Suprapubic skin (tissue), 4 donors: Measurements from ENCODE around the gene CLDN11. TPM values are rescaled to one million over a fixed set of nuclear protein-coding genes. Genes with fewer than 3 reads are reported as not detected.
A peak's percentile ranks its signal among the peaks of the same experiment; 100 is the strongest.

Source experiments
- DNase-seq, 2 donors: peaks; one replicate each; pipeline ENCODE4 v3.0.0-alpha.2; 2019; ENCODE audit warnings: low spot score in 2 of 2
- H3K27ac ChIP-seq: fragments of 200-600 bp; sonication (generic); one replicate; pipeline ENCODE4 v1.5.1; 2019
- H3K27me3 ChIP-seq: fragments of 200-600 bp; sonication (generic); one replicate; pipeline ENCODE4 v1.5.1; 2019
- H3K36me3 ChIP-seq: fragments of 200-600 bp; sonication (generic); one replicate; pipeline ENCODE4 v1.5.1; 2019
- H3K4me1 ChIP-seq: fragments of 200-600 bp; sonication (generic); one replicate; pipeline ENCODE4 v1.5.1; 2019
- H3K4me3 ChIP-seq: fragments of 200-600 bp; sonication (generic); one replicate; pipeline ENCODE4 v1.5.1; 2019; ENCODE audit warnings: mild to moderate bottlenecking
- H3K9me3 ChIP-seq: fragments of 200-600 bp; sonication (generic); one replicate; pipeline ENCODE4 v1.5.1; 2019
- CTCF ChIP-seq, 2 donors: fragments of 200-600 bp in 1 of 2; fragments of 450-650 bp in 1 of 2; sonication (generic) in 1 of 2; IDR thresholded peaks; one replicate each; pipeline ENCODE4 v1.5.1; 2016 to 2019; ENCODE audit warnings: antibody characterized with exemption in 2 of 2, mild to moderate bottlenecking in 1 of 2, moderate library complexity in 1 of 2
- EP300 ChIP-seq: sonication (generic); formaldehyde crosslinking; IDR thresholded peaks from one replicate; pipeline ENCODE4 v1.6.1; 2017; ENCODE audit warnings: antibody characterized with exemption
- POLR2A ChIP-seq, 2 donors: fragments of 450-650 bp; IDR thresholded peaks; one replicate each; pipeline ENCODE4 v1.6.1; 2017; ENCODE audit warnings: antibody characterized with exemption in 2 of 2, mild to moderate bottlenecking in 2 of 2, moderate library complexity in 2 of 2
- POLR2AphosphoS5 ChIP-seq, 3 donors: sonication (generic); formaldehyde crosslinking; IDR thresholded peaks; one replicate each; pipeline ENCODE4 v1.6.1; 2017; ENCODE audit warnings: antibody characterized with exemption in 3 of 3
- WGBS: methylation state at CpG from one replicate; pipeline ENCODE4 v1.1.5; 2018; 5-methylcytosine and 5-hydroxymethylcytosine counted together
- total RNA-seq, 4 donors: library from RNA; depleted of rRNA; stranded (reverse); fragments of >200 nt; gene quantifications; one replicate each; pipeline ENCODE4 v1.1.0, GENCODE V29; 2016

The CLDN11 gene
- total RNA-seq, 4 donors from 2014 or later = 2.1 to 6.4 (median 3.6) TPM

- no peaks in the 10 kb centered on the region for H3K36me3 ChIP-seq
- no peaks in the 10 kb centered on the region for H3K9me3 ChIP-seq
- WGBS = 60% methylated on average over 2 of the region's 2 CpGs
- H3K27me3 ChIP-seq = peaks cover 26% of the 10 kb centered on the region
- peak overlapping the region; percentile 24 for H3K4me3 ChIP-seq
- DNase-seq = no peak
- peak overlapping the region; percentile 76 for H3K27ac ChIP-seq
- peaks cover 17% of the 10 kb centered on the region for H3K4me1 ChIP-seq
- no peak for TF ChIP-seq EP300
- no peak for TF ChIP-seq POLR2A (IDR thresholded peaks at IDR 0.05)
- no peak for TF ChIP-seq CTCF (IDR thresholded peaks at IDR 0.05)
- TF ChIP-seq POLR2AphosphoS5 (IDR thresholded peaks at IDR 0.05) = no peak
Observed at GRCh38 chr3:170421758-170422157, 3.1 kb downstream of the CLDN11 start.

- Histone ChIP-seq H3K27ac (no peak overlapping the region), H3K36me3 (no peaks in the 10 kb centered on the region), H3K9me3 (no peaks in the 10 kb centered on the region), H3K27me3 (peaks cover 21% of the 10 kb centered on the region), H3K4me3 (no peak overlapping the region), H3K4me1 (peaks cover 16% of the 10 kb centered on the region)
- no peak for DNase-seq
- 78% methylated on average over 8 of the region's 8 CpGs for WGBS
- TF ChIP-seq EP300 (no peak), CTCF (IDR thresholded peaks at IDR 0.05) (no peak), POLR2A (IDR thresholded peaks at IDR 0.05) (no peak), POLR2AphosphoS5 (IDR thresholded peaks at IDR 0.05) (no peak)
Observed at GRCh38 chr3:170423001-170423615, 4.4 kb downstream of the CLDN11 start.

- 83% methylated on average over 8 of the region's 8 CpGs for WGBS
- H3K4me3 ChIP-seq = no peak overlapping the region
- no peak for TF ChIP-seq CTCF (IDR thresholded peaks at IDR 0.05)
- TF ChIP-seq POLR2A (IDR thresholded peaks at IDR 0.05) = no peak
- no peak for TF ChIP-seq POLR2AphosphoS5 (IDR thresholded peaks at IDR 0.05)
- TF ChIP-seq EP300 = no peak
- DNase-seq = no peak
- peaks cover 5% of the 10 kb centered on the region for H3K27me3 ChIP-seq
- no peaks in the 10 kb centered on the region for H3K36me3 ChIP-seq
- H3K9me3 ChIP-seq = no peaks in the 10 kb centered on the region
- no peaks in the 10 kb centered on the region for H3K4me1 ChIP-seq
- H3K27ac ChIP-seq = no peak overlapping the region
Observed at GRCh38 chr3:170424879-170425278, 6.2 kb downstream of the CLDN11 start.

- no peak for TF ChIP-seq EP300
- no peak for TF ChIP-seq POLR2A (IDR thresholded peaks at IDR 0.05)
- TF ChIP-seq POLR2AphosphoS5 (IDR thresholded peaks at IDR 0.05) = no peak
- TF ChIP-seq CTCF (IDR thresholded peaks at IDR 0.05) = no peak
- no peaks in the 10 kb centered on the region for H3K36me3 ChIP-seq
- no peak overlapping the region for H3K4me3 ChIP-seq
- DNase-seq = no peak
- no peaks in the 10 kb centered on the region for H3K4me1 ChIP-seq
- 81% methylated on average over 11 of the region's 11 CpGs for WGBS
- H3K27ac ChIP-seq = no peak overlapping the region
- H3K27me3 ChIP-seq = peaks cover under 1% of the 10 kb centered on the region
- H3K9me3 ChIP-seq = no peaks in the 10 kb centered on the region
Observed at GRCh38 chr3:170425491-170426239, 7.0 kb downstream of the CLDN11 start.

- no peak overlapping the region for H3K4me3 ChIP-seq
- H3K27ac ChIP-seq = no peak overlapping the region
- WGBS = 61% methylated on average over 2 of the region's 2 CpGs
- no peak for DNase-seq
- no peak for TF ChIP-seq POLR2AphosphoS5 (IDR thresholded peaks at IDR 0.05)
- TF ChIP-seq POLR2A (IDR thresholded peaks at IDR 0.05) = no peak
- TF ChIP-seq CTCF (IDR thresholded peaks at IDR 0.05) = no peak
- no peak for TF ChIP-seq EP300
- no peaks in the 10 kb centered on the region for H3K4me1 ChIP-seq
- no peaks in the 10 kb centered on the region for H3K27me3 ChIP-seq
- H3K9me3 ChIP-seq = no peaks in the 10 kb centered on the region
- H3K36me3 ChIP-seq = no peaks in the 10 kb centered on the region
Observed at GRCh38 chr3:170426240-170426797, 7.7 kb downstream of the CLDN11 start.
